Activated CD4-positive, alpha-beta memory T cell treated with anti-CD3 and anti-CD28 coated beads, Interleukin-2, amount 10 ng/mL, durations not matched to agents 7 days and 5 days (primary cell): ENCODE data around the gene TMOD3. TPM values are rescaled to one million over a fixed set of nuclear protein-coding genes. Genes with fewer than 3 reads are reported as not detected.
A peak's percentile ranks its signal among the peaks of the same experiment; 100 is the strongest.

Experiments used
- CTCF ChIA-PET: fragments of 350-600 bp; sonication (Branson Sonifier 250); formaldehyde crosslinking; loops from one replicate; lab custom pipeline; 2021; ENCODE audit warnings: antibody characterized with exemption, inconsistent platforms; lab: Charles Lee
- POLR2A ChIA-PET: fragments of 350-600 bp; sonication (Branson Sonifier 250); formaldehyde crosslinking; loops from one replicate; lab custom pipeline; 2021; ENCODE audit warnings: antibody characterized with exemption; lab: Charles Lee
- DNase-seq: peaks from one replicate; pipeline ENCODE4 v3.0.0-alpha.2; 2020
- H3K27ac Mint-ChIP-seq: one replicate; pipeline ENCODE4 v1.8.0; 2021; ENCODE audit warnings: mild to moderate bottlenecking, mixed read lengths
- H3K27me3 Mint-ChIP-seq: one replicate; pipeline ENCODE4 v1.8.0; 2021; ENCODE audit warnings: mixed read lengths
- H3K36me3 Mint-ChIP-seq: one replicate; pipeline ENCODE4 v1.8.0; 2021; ENCODE audit warnings: low read depth, mixed read lengths
- H3K4me1 Mint-ChIP-seq: one replicate; pipeline ENCODE4 v1.8.0; 2021; ENCODE audit warnings: mixed read lengths
- H3K4me3 Mint-ChIP-seq: one replicate; pipeline ENCODE4 v1.8.0; 2021; ENCODE audit warnings: mild to moderate bottlenecking, mixed read lengths
- H3K9me3 Mint-ChIP-seq: one replicate; pipeline ENCODE4 v1.8.0; 2021; ENCODE audit warnings: mixed read lengths
- total RNA-seq, 2 experiments: library from RNA; stranded (reverse); gene quantifications; one replicate each; pipeline ENCODE4 v1.2.3, GENCODE V29; 2021

The TMOD3 gene
- total RNA-seq, 2 experiments from 2014 or later, result 77.5 to 79.6 TPM

DNA sequence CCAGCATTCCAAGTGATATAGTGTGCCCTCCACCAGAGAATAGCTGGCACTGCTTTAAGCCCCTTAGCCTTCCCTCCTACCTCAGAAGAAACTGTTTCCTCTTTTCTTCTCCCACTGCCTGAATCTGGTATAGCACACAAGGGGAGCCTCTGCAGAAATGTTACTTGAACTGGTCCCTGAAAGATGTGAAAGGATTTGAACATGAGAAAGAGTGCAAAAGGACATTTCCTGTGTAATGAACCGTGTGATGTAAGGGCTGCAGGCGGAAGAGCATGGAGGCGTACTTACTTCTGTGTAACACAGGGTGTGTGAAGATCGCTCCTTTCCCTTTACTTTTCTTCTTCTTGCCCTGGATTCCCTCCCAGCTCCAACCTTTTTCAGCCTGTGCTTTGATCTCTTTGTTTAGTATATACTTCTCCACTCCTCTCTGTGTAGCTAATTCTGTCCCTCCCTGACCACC, 8.4 kb downstream of the TMOD3 start:
- no peak overlapping the region for H3K4me3 Mint-ChIP-seq
- no peak for DNase-seq
- H3K27me3 Mint-ChIP-seq, result no peaks in the 10 kb centered on the region
- POLR2A ChIA-PET, result interaction anchor here (1.1 to 2.3 kb wide), 2 partner anchors 8 to 38 kb away, joined by 3 to 16 read pairs; partner anchors contain the start of gene TMOD3
- H3K9me3 Mint-ChIP-seq, result no peaks in the 10 kb centered on the region
- H3K27ac Mint-ChIP-seq, result no peak overlapping the region
- CTCF ChIA-PET, result interaction anchor here (0.9 kb wide), 1 partner anchor 51 kb away, joined by 3 read pairs; no protein-coding TSS in a partner anchor
- H3K36me3 Mint-ChIP-seq, result peaks cover 11% of the 10 kb centered on the region
- peaks cover 77% of the 10 kb centered on the region for H3K4me1 Mint-ChIP-seq

DNA sequence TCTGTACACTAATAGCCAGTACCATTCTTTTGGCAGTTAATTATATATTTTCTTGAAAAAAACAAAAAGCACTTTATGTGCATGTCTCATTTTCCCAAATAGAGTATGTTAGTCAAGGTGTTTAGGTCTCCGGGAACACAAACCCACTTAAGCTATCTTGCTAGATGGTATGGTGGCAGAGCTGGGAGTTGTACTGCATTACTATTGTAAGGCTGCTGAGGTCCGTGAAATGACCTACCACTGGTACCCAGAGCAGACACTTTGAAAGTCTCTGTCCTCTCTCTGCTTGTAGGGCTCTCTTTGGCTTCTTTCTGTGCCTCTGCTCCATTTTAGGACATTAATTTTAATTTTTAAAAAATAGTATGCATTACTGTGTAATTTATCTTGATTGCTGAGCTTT, 8.8 kb downstream of the TMOD3 start:
- no peak overlapping the region for H3K4me3 Mint-ChIP-seq
- no peak overlapping the region for H3K27ac Mint-ChIP-seq
- H3K9me3 Mint-ChIP-seq, result no peaks in the 10 kb centered on the region
- ChIA-PET CTCF (interaction anchor here (0.9 to 1.5 kb wide), 2 partner anchors 8 to 50 kb away, joined by 3 to 4 read pairs; partner anchors contain the start of gene TMOD3), POLR2A (interaction anchor here (1.1 to 2.3 kb wide), 2 partner anchors 8 to 38 kb away, joined by 3 to 16 read pairs; partner anchors contain the start of gene TMOD3)
- H3K4me1 Mint-ChIP-seq, result peaks cover 78% of the 10 kb centered on the region
- no peaks in the 10 kb centered on the region for H3K27me3 Mint-ChIP-seq
- DNase-seq, result no peak
- H3K36me3 Mint-ChIP-seq, result peaks cover 11% of the 10 kb centered on the region

DNA sequence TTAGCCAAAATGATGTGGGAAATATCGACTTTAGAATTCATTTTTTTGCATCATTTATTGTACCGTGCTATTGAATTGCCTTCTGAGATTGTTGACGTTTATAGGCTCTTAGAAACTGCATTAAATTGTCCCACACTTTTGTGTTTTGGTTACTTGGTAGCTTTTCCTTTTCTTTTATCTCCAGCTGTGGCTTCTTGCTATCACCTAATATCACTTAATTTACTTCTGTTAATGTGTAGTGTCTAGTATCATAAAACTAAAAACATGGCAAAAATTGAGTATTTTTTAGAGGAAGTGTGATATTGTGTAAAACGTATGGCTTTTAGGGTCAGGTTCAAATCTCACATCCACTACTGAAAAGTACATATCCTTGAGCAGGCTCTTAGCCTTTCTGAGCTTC, 11.2 kb downstream of the TMOD3 start:
- Mint-ChIP-seq H3K4me3 (no peak overlapping the region), H3K27me3 (no peaks in the 10 kb centered on the region), H3K36me3 (peaks cover 7% of the 10 kb centered on the region), H3K9me3 (no peaks in the 10 kb centered on the region), H3K4me1 (peaks cover 67% of the 10 kb centered on the region), H3K27ac (no peak overlapping the region)
- DNase-seq, result no peak
- CTCF ChIA-PET, result no interaction called here
- POLR2A ChIA-PET, result interaction anchor here (0.7 kb wide), 1 partner anchor 103 kb away, joined by 3 read pairs; the partner anchor contains the start of gene LYSMD2

DNA sequence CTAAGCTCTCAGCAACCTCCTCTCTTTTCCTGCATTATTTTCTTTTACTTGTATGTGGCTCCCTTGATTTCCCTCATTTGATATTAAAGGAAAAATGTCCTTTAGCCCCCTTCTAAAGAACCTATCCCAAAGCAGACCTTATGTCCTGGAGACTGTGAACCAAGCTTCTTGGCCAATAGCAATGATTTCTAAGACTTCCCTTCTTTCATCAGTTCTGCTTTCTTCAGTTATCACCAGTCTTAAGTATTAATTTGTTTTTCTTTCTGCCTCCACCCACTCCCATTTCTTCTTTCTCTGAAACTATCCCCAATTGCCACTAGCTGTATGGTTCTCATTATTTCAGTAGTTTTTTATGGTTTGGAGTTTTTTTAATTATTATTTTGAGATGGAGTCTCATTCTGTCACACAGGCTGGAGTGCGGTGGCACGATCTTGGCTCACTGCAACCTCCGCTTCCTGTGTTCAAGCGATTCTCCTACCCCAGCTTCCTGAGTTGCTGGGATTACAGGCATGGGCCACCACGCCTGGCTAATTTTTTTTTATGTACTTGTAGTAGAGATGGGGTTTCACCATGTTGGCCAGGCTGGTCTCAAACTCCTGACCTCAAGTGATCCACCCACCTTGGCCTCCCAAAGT, 12.1 kb downstream of the TMOD3 start:
- H3K9me3 Mint-ChIP-seq, result no peaks in the 10 kb centered on the region
- DNase-seq, result no peak
- ChIA-PET POLR2A (interaction anchor here (0.7 to 1.2 kb wide), 4 partner anchors 11 to 104 kb away, joined by 3 to 6 read pairs (median 3); partner anchors contain the start of genes LYSMD2 and TMOD3), CTCF (no interaction called here)
- H3K27ac Mint-ChIP-seq, result no peak overlapping the region
- H3K27me3 Mint-ChIP-seq, result no peaks in the 10 kb centered on the region
- no peak overlapping the region for H3K4me3 Mint-ChIP-seq
- H3K36me3 Mint-ChIP-seq, result peaks cover 5% of the 10 kb centered on the region
- H3K4me1 Mint-ChIP-seq, result peaks cover 68% of the 10 kb centered on the region

DNA sequence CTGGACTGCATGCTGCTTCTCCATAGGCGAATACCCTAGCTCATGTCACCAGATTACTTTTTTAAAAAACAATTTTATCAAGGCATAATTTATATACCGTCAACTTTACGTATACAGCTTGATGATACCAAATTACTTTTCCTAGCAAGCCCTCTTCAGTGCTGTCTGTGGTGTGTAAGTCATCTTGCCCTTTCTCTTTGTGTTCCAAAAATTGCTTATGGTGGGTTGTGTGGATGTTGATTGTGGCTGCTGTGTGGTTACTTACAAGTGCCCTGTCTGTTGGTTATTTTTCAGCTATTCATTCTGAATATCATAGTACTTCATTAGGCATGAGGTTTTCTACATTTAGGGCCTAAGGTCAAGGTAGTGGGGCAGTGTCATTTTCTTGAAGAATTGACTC, 12.8 kb downstream of the TMOD3 start:
- CTCF ChIA-PET, result no interaction called here
- POLR2A ChIA-PET, result interaction anchor here (0.7 to 1.2 kb wide), 4 partner anchors 11 to 73 kb away, joined by 3 to 6 read pairs (median 3); partner anchors contain the start of gene TMOD3
- Mint-ChIP-seq H3K9me3 (no peaks in the 10 kb centered on the region), H3K27me3 (no peaks in the 10 kb centered on the region), H3K4me3 (no peak overlapping the region), H3K36me3 (peaks cover 7% of the 10 kb centered on the region), H3K27ac (no peak overlapping the region), H3K4me1 (peaks cover 68% of the 10 kb centered on the region)
- DNase-seq, result no peak

DNA sequence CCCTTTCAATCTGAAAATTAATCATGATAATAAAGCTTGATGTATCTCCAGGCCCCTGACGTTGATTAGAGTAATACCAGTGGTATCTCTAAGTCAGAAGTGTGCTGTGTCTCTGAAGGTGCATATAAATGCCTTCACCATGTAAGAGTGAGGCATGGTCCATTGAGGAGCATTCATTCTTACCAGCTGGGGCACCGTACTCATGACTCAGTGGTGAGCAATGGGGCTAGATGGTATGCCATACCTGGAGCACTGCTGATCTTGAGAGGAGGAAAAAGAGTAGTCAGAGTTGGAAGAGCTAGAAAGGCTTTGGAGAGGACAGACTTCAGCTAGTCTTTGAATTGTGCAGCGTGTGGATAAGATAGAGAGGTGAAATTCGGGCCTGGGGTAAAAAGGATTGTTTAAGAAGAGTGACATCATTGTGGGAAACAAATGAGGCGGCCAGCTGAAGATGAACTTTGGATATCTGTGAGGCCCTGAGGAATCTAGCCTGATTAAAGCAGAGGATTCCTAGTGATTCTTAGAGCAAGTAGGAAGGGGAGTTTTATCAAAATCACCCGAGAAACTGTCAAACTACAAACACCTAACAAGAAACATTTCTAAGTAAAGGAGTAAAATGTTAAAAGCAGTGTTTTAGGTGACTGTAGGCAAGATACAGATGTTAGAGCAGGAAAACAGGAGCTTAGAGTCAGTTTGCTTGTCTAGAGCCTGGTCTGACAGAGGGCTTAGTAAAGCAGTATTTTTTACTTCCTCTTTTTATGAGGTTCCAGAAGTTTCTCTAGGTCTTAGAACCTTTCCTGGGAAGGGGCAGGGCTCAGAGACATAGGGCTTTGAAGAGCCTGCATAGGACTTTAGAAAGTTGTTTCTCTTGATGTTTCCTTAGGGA, 13.6 kb downstream of the TMOD3 start:
- Mint-ChIP-seq H3K4me3 (no peak overlapping the region), H3K4me1 (peaks cover 60% of the 10 kb centered on the region), H3K27me3 (no peaks in the 10 kb centered on the region), H3K9me3 (no peaks in the 10 kb centered on the region), H3K36me3 (peaks cover 7% of the 10 kb centered on the region), H3K27ac (no peak overlapping the region)
- ChIA-PET POLR2A (interaction anchor here (0.6 to 1.1 kb wide), 4 partner anchors 11 to 857 kb away, joined by 3 to 4 read pairs (median 3); no protein-coding TSS in a partner anchor), CTCF (interaction anchor here (0.8 kb wide), 1 partner anchor 63 kb away, joined by 3 read pairs; no protein-coding TSS in a partner anchor)
- no peak for DNase-seq

DNA sequence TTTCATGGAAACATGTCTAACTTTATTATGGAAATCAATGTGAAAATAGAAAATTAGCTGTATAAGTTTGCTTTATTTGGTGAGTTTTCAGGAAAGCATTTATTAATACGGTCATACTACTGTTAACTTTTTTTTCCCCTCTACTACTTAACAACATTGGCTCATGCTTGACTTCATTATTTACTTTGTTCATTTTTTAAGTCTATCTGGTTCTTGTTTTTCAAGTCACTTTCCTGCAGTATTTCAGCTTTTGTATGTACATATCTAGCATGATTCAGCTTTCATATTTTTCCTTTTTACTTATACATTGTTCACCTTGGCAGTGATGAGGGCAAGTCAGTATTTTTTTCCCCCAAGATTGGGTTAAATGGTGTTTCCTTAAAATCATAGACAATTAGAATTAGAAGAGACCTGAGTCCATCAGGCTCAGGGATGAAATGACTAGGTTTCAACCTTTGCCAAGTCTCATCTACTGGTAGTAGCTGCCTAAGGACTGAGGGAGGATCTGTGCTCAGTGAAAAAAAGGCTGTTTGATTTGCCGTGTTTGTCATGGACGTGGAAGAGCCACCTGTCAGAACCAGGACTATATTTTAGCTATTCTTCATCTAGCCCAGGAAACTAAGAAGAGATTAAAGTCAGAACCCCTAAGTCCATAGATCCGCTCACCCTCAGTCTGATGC, 15.4 kb downstream of the TMOD3 start:
- peaks cover 54% of the 10 kb centered on the region for H3K4me1 Mint-ChIP-seq
- H3K27ac Mint-ChIP-seq, result no peak overlapping the region
- H3K4me3 Mint-ChIP-seq, result no peak overlapping the region
- no peaks in the 10 kb centered on the region for H3K27me3 Mint-ChIP-seq
- ChIA-PET POLR2A (interaction anchor here (0.6 to 2.3 kb wide), 3 partner anchors 15 to 46 kb away, joined by 3 to 10 read pairs (median 6); partner anchors contain the start of gene TMOD3), CTCF (interaction anchor here (1.2 to 1.3 kb wide), 2 partner anchors 11 to 17 kb away, joined by 3 to 4 read pairs; no protein-coding TSS in a partner anchor)
- peaks cover 16% of the 10 kb centered on the region for H3K36me3 Mint-ChIP-seq
- no peaks in the 10 kb centered on the region for H3K9me3 Mint-ChIP-seq
- DNase-seq, result no peak

DNA sequence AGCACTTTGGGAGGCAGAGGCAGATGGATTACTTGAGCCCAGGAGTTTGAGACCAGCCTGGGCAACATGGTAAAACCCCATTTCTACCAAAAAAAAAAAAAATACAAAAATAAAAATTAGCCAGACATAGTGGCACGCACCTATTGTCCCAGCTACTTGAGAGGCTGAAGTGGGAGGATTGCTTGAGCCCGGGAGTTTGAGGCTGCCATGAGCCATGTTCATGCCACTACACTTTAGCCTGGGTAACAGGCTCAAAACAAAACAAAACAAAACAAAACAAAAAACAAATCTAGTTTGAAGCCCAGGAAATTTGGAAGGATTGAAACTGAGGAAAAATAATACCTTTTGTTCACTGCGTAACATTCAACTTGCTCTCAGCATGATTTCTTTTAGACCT, 16.6 kb downstream of the TMOD3 start:
- H3K4me1 Mint-ChIP-seq, result peaks cover 53% of the 10 kb centered on the region
- POLR2A ChIA-PET, result interaction anchor here (2.3 kb wide), 1 partner anchor 16 kb away, joined by 10 read pairs; the partner anchor contains the start of gene TMOD3
- H3K27ac Mint-ChIP-seq, result no peak overlapping the region
- CTCF ChIA-PET, result interaction anchor here (1.3 kb wide), 1 partner anchor 10 kb away, joined by 4 read pairs; no protein-coding TSS in a partner anchor
- no peaks in the 10 kb centered on the region for H3K27me3 Mint-ChIP-seq
- no peaks in the 10 kb centered on the region for H3K9me3 Mint-ChIP-seq
- no peak for DNase-seq
- peaks cover 22% of the 10 kb centered on the region for H3K36me3 Mint-ChIP-seq
- no peak overlapping the region for H3K4me3 Mint-ChIP-seq

DNA sequence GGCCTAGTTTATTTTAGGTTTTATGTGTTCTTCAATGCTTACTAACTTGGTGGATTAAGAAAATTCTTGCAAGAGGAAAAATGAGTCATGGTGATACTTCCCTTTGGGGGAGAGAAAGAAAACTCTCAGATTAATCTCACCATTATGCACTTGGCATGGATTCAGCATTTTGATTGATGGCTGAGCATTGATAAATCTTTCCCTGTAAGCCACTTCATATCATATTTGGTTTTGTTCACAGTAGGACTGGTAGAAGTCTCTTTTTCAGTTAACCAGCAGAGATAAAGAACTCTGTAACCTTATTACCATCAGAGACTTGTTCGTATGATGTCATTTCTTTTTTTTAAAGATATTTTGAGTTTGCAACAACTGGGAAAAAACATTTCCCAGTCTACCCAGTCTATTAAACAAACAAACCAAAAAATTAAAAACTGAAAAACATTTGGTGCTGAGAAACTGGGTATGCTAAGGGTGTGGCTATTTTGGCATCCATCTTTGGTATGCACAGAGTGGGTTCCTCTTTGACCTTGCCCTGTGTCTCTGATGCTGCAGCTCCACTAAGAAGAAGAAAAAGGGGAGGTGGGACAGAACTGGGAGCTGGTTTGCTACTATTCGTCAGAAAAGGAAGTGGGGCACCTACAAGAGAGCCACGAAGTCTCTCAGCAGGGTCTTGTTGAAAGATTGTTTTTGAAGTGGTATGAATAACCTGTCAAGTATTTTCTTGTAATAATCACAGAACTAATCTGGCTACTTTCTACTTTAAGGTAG, 17.2 kb downstream of the TMOD3 start:
- Mint-ChIP-seq H3K4me1 (peaks cover 48% of the 10 kb centered on the region), H3K36me3 (peaks cover 23% of the 10 kb centered on the region), H3K4me3 (no peak overlapping the region), H3K27me3 (no peaks in the 10 kb centered on the region), H3K9me3 (no peaks in the 10 kb centered on the region), H3K27ac (peak overlapping the region; percentile 4)
- ChIA-PET CTCF (no interaction called here), POLR2A (no interaction called here)
- DNase-seq, result no peak

DNA sequence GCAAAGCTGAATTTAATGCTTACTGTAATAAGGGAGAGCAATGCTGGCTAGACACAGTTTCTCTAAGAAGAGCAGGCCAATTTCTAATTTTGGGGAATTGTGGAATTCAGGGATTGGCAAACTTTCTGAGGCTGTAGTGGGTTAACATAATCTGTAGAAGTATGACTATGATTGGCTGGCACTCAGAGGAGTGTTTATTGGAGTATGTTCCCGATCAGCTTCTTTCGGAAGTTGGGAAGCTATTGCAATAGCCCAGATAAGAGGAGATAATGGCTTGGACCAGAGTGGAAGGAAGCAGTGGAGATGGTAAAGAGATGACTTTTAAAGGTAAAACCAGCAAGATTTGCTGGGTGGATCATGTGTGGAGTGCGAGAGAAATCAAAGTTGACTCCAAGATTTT, 19.4 kb downstream of the TMOD3 start:
- Mint-ChIP-seq H3K36me3 (peaks cover 25% of the 10 kb centered on the region), H3K4me1 (peaks cover 31% of the 10 kb centered on the region), H3K9me3 (no peaks in the 10 kb centered on the region), H3K4me3 (no peak overlapping the region), H3K27me3 (no peaks in the 10 kb centered on the region), H3K27ac (no peak overlapping the region)
- DNase-seq, result no peak
- CTCF ChIA-PET, result no interaction called here
- POLR2A ChIA-PET, result no interaction called here

DNA sequence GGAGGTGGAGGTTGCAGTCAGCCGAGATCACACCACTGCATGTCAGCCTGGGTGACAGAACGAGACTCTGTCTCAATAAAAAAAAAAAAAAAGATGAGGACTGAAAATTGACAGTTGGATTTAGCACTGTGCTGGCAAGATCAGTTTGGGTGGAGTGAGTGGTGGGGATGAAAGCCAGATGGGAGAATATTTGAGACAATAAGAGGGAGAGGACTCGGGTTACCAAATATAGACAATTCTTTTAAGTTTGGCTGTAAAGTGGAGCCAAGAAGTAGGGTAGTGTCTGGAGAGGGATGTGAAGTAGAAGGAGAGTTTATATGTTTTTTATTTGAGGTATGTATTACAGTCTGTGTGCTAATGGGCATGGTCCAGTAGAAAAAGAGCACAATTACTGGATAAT, 20.4 kb downstream of the TMOD3 start:
- H3K9me3 Mint-ChIP-seq, result no peaks in the 10 kb centered on the region
- no peak for DNase-seq
- ChIA-PET CTCF (no interaction called here), POLR2A (no interaction called here)
- H3K27me3 Mint-ChIP-seq, result no peaks in the 10 kb centered on the region
- peaks cover 25% of the 10 kb centered on the region for H3K36me3 Mint-ChIP-seq
- H3K4me3 Mint-ChIP-seq, result no peak overlapping the region
- peaks cover 29% of the 10 kb centered on the region for H3K4me1 Mint-ChIP-seq
- no peak overlapping the region for H3K27ac Mint-ChIP-seq
